Ectodermal cell (in vitro differentiated cells): ENCODE data around the gene NAIF1.

Source experiments
- H3K27ac ChIP-seq: 2 replicates; pipeline ENCODE4 v1.7.0; 2013; ENCODE audit warnings: mild to moderate bottlenecking, low read depth, low read length; ENCODE audit not compliant: insufficient read depth, poor library complexity, severe bottlenecking
- H3K27me3 ChIP-seq: 2 replicates; pipeline ENCODE4 v1.7.0; 2013; ENCODE audit warnings: mild to moderate bottlenecking, low read length; ENCODE audit not compliant: insufficient read depth, control insufficient read depth, poor library complexity, severe bottlenecking
- H3K36me3 ChIP-seq: one replicate; pipeline ENCODE4 v1.7.0; 2013; ENCODE audit warnings: low read length; ENCODE audit not compliant: control insufficient read depth, insufficient read depth
- H3K4me1 ChIP-seq: one replicate; pipeline ENCODE4 v1.7.0; 2013; ENCODE audit warnings: low read length; ENCODE audit not compliant: control insufficient read depth, insufficient read depth
- H3K4me3 ChIP-seq: 2 replicates; pipeline ENCODE4 v1.7.0; 2013; ENCODE audit warnings: low read depth, low read length, control low read depth; ENCODE audit not compliant: insufficient read depth
- H3K9me3 ChIP-seq: 2 replicates; pipeline ENCODE4 v1.7.0; 2013; ENCODE audit warnings: mild to moderate bottlenecking, low read length, moderate library complexity; ENCODE audit not compliant: control insufficient read depth
- WGBS, 2 experiments: methylation state at CpG; one replicate each; pipeline ENCODE4 v1.1.7; 2013; ENCODE audit warnings: missing lambda C conversion rate in 2 of 2; 5-methylcytosine and 5-hydroxymethylcytosine counted together

NAIF1 gene

DNA sequence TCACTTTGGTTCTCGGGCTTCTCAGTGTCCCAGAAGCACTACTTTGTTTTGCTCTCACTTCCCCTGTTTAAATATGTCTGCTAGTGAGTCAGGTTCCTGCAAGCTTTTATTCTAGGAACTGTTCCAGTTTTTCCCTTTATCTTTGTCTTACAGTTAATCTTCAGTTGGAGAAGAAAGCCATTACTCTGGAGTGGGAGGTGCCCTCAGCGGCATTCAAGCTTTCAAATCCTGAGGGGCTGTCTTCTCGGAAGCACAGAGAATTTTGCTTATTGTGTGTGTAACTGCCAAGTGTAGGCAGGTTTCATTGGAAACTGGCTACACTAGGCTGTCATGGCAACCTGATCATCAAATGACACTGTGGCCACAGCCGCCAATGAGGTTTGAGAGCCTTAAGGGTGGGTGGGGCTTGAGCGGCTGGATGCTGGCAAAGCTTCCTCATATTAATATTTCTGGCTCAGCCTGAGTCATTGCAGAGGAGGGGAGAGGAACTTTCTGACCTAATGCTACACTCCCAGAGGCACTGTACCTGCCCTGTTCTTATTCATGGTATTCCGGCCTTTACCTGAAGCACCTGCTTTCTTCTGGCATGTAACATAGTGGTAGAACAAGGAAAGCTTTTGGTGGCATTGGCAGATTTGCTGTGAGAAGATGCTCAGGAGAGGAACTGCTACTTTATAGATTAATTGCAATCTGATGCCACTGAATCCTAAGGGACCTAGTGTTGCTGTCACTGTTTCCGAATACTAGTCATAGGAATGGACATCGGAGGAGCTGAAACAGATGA is 27.2 kb upstream of the NAIF1 start:
- peak overlapping the region; percentile 73 for H3K27ac ChIP-seq
- WGBS, 2 experiments = 74 to 77% methylated on average over 8 of the region's 8 CpGs
- no peaks in the 10 kb centered on the region for H3K9me3 ChIP-seq
- no peaks in the 10 kb centered on the region for H3K27me3 ChIP-seq
- H3K36me3 ChIP-seq = no peaks in the 10 kb centered on the region
- H3K4me1 ChIP-seq = peaks cover 26% of the 10 kb centered on the region
- H3K4me3 ChIP-seq = no peak overlapping the region

DNA sequence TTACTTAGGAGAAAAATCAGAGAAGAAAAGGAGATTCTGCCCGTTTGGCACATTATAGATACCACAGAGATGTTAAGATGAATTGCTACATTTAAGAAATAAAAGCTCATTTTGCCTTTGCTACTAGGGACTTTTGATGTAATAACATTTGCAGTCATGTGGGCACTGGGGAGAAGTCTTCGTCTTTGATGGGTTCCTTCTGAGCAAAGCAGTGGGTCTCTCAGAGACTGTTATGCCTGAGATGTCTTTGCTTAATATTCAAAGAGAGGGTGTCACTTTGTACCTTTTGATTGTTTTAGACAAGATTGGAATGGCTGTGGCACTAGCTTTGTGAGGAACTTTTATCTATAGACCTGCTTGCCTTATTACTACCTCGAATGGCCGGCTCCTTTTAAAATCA is 25.9 kb upstream of the NAIF1 start:
- no peaks in the 10 kb centered on the region for H3K9me3 ChIP-seq
- no peaks in the 10 kb centered on the region for H3K27me3 ChIP-seq
- peaks cover 17% of the 10 kb centered on the region for H3K4me1 ChIP-seq
- H3K4me3 ChIP-seq = no peak overlapping the region
- 93 to 96% methylated on average over 3 of the region's 4 CpGs for WGBS, 2 experiments
- no peak overlapping the region for H3K27ac ChIP-seq
- H3K36me3 ChIP-seq = no peaks in the 10 kb centered on the region

DNA sequence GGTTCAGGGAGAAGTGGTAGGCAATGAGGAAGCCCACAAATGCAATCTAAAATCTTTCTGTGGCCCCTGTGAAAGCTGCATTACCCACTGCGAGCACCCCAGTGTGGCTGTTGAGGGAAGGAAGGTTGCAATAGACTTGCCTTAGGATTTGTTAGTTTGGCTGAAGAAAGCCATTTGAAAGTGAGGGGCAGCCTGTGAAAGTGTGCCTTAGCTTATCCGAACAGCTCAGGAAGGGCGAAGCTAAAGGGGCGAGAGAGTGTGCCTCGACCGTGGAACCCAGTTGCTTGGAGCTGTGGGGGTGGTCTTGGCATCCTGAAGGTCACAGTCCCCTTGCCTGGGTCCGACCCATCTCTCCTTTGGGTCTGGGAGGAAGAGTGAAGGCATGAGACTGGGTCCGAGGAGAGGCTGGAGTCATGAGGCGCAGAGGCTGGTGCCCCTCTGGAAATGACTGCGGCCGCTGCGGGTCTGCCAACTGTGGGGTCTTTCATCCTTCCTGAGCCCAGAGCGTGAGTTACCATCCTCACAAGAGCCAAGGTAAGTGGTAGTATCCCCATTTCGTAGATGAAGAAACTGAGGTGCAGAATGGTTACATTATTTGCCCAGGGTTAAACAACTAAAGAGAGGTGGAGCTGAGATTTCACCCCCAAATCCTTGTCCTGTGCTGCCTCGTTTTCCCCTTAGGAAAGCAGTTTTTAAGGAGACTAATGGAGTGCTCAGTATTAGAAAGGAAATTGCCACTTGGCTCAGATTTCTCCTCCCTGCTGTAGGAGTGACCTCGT is 25.3 kb upstream of the NAIF1 start:
- no peak overlapping the region for H3K4me3 ChIP-seq
- no peaks in the 10 kb centered on the region for H3K36me3 ChIP-seq
- no peaks in the 10 kb centered on the region for H3K9me3 ChIP-seq
- 89% methylated on average over 16 of the region's 16 CpGs for WGBS, 2 experiments
- no peak overlapping the region for H3K27ac ChIP-seq
- H3K4me1 ChIP-seq = peaks cover 11% of the 10 kb centered on the region
- no peaks in the 10 kb centered on the region for H3K27me3 ChIP-seq

DNA sequence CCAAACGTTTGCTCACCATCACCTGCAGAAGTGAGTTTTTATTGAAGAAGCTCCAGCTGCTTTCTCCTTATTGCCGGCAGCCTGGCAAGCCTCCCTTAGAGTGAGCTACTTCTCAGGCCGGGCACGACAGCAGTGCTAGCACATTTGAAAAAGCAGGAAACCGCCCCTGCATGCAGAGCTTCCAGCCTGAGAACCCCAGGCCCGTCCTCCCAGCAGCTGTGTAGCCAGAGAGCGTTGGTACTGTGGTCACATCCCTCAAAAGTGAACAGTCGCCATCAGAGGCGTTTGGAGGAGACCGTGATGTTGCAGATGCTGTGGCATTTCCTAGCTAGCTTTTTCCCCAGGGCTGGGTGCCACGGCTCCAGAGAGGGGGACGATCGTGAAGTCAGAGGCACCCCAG is 24.5 kb upstream of the NAIF1 start:
- Histone ChIP-seq H3K36me3 (no peaks in the 10 kb centered on the region), H3K4me3 (no peak overlapping the region)

DNA sequence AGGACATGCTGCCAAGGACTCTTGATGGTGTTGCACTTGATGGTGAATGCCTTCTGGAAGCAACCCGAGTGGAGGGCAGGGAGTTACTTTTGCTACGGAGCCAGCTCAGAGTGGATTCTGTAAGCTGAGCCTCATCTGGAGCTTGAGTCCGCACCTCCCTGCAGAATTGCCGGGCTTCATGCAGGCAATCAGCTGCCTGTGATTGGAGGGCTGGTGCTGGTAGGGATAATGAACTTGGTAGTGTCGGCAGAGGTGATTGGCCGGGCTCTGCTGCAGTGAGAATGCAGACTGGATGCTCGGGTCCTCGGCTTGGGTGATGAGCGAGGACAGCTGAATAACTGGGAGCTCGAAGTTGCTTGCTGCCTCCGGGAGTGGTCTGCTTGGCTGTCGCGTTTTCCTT is 24.0 kb upstream of the NAIF1 start:
- H3K9me3 ChIP-seq = no peaks in the 10 kb centered on the region
- no peaks in the 10 kb centered on the region for H3K36me3 ChIP-seq
- no peak overlapping the region for H3K4me3 ChIP-seq
- peaks cover 7% of the 10 kb centered on the region for H3K4me1 ChIP-seq
- H3K27me3 ChIP-seq = no peaks in the 10 kb centered on the region
- no peak overlapping the region for H3K27ac ChIP-seq
- 66 to 68% methylated on average over 13 of the region's 13 CpGs for WGBS, 2 experiments

More for the DNA sequence above, 24.5 kb upstream of the NAIF1 start:
- 76% methylated on average over 13 of the region's 13 CpGs for WGBS, 2 experiments
- Histone ChIP-seq H3K9me3 (no peaks in the 10 kb centered on the region), H3K27me3 (no peaks in the 10 kb centered on the region), H3K4me1 (peaks cover 7% of the 10 kb centered on the region), H3K27ac (no peak overlapping the region)

DNA sequence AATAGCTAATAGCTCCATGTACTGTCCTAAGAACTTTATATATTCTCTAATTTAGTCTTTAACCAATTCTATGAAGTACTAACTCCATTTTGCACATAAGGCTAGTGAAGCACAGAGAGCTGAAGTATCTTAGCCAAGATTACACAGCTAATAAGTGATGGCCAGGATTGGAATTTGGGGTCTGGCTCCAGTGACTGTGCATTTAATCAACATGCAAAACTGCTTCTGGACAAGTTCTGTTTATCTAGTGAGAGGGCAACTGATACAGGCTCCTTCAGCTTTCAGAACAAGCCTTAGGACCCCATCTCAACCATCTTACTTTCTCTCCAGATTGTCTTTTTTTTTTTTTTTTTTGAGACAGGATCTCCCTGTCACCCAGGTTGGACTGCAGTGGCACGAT is 22.2 kb upstream of the NAIF1 start:
- H3K4me1 ChIP-seq = no peaks in the 10 kb centered on the region
- 89 to 94% methylated on average over 1 of the region's 1 CpG for WGBS, 2 experiments
- H3K27me3 ChIP-seq = no peaks in the 10 kb centered on the region
- no peak overlapping the region for H3K27ac ChIP-seq
- no peaks in the 10 kb centered on the region for H3K36me3 ChIP-seq
- no peaks in the 10 kb centered on the region for H3K9me3 ChIP-seq
- no peak overlapping the region for H3K4me3 ChIP-seq

DNA sequence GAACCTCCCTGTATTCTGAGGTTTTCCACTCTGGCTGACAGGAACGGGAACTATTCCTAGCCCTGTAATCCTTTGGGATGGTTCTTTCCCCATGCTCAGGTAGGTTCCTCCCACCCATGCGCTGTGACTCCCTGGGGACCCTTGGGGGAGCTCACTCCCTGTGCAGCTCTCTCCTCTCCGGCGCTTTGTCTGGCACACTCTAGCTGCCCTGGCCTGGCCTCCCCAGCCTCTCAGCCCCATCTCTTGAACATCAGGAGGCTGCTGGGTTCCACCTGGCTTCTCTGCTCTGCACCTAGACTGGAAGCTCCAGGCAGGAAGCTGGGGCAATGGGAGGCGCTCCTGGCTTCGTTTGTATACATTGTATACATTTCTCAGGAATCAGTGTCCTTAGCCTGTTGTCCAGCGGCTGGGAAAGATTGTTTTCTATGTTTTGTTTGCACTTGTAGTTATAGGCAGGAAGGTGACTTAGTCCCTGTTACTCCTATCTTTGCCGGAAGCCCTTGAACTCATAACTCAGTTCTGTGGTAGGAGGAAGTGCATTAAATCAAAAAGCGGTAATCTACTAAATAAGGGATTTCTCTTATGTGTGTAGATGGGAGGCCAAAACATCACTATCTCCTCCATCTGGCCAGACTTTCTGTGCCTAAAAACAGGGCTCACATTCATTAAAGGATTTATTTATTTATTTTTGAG is 21.3 kb upstream of the NAIF1 start:
- Histone ChIP-seq H3K4me1 (no peaks in the 10 kb centered on the region), H3K36me3 (no peaks in the 10 kb centered on the region), H3K4me3 (no peak overlapping the region), H3K9me3 (no peaks in the 10 kb centered on the region), H3K27ac (no peak overlapping the region), H3K27me3 (no peaks in the 10 kb centered on the region)
- 84 to 85% methylated on average over 8 to 9 of the region's 9 CpGs for WGBS, 2 experiments

DNA sequence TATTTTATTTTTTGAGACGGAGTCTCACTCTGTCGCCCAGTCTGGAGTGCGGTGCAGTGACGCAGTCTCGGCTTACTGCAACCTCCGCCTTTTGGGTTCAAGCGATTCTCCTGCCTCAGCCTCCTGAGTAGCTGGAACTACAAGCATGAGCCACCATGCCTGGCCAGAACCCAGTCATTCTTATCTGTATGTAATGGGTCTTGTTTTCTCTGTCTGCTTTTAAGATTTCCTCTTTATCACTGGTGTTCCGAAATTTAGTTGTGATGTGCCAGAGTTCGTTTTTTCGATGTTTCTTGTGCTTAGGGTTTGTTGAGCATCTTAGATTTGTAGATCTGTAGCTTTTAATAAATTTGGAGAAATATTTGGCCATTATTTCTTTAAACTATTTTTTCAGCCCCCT is 20.1 kb upstream of the NAIF1 start:
- H3K4me3 ChIP-seq = no peak overlapping the region
- no peaks in the 10 kb centered on the region for H3K4me1 ChIP-seq
- no peak overlapping the region for H3K27ac ChIP-seq
- H3K9me3 ChIP-seq = no peaks in the 10 kb centered on the region
- H3K27me3 ChIP-seq = no peaks in the 10 kb centered on the region
- no peaks in the 10 kb centered on the region for H3K36me3 ChIP-seq
- 94% methylated on average over 10 of the region's 10 CpGs for WGBS, 2 experiments

DNA sequence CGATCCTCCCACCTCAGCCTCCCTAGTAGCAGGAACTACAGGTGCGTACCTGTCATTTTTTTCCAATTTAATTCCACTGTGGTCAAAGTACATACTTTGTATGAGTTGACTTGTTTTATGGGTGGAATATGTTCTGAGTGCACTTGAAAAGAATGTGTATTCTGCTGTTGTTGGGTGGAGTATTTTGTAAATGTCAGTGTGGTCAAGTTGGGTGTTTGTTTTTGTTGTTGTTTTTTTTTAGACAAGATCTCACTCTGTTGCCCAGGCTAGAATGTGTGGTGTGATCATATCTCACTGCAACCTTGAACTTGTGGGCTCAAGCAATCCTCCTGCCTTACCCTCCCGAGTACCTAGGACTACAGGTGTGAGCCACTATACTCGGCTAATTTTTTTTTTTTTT is 18.8 kb upstream of the NAIF1 start:
- Histone ChIP-seq H3K27ac (no peak overlapping the region), H3K27me3 (no peaks in the 10 kb centered on the region), H3K4me3 (no peak overlapping the region), H3K36me3 (no peaks in the 10 kb centered on the region), H3K4me1 (peaks cover 9% of the 10 kb centered on the region), H3K9me3 (no peaks in the 10 kb centered on the region)
- 73 to 91% methylated on average over 4 of the region's 4 CpGs for WGBS, 2 experiments

DNA sequence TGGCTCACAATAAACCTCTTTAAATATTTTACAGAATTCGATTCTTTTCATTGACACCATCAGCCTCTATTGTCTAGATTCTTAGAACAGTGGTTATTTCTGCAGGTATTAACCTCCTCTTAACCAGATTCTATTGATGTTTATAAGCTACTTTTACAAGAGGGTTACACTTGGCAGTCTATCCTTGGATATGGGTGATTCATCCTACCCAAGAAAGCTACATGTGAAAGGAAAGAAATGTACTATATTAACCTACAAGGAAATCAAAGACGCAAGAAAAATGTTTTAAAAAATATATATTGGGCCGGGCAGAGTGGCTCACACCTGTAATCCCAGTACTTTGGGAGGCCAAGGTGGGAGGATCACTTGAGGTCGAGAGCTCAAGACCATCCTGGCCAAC is 17.6 kb upstream of the NAIF1 start:
- no peak overlapping the region for H3K27ac ChIP-seq

More for the DNA sequence above, 17.6 kb upstream of the NAIF1 start:
- Histone ChIP-seq H3K36me3 (no peaks in the 10 kb centered on the region), H3K4me1 (peaks cover 9% of the 10 kb centered on the region), H3K4me3 (no peak overlapping the region), H3K27me3 (no peaks in the 10 kb centered on the region), H3K9me3 (no peaks in the 10 kb centered on the region)
- WGBS, 2 experiments = 94 to 99% methylated on average over 4 of the region's 4 CpGs
